NCI-H2196 (cell line): Measurements from ENCODE around the gene MYH10.

Experiments
- DNase-seq: peaks from one replicate; lab custom pipeline; 2025; ENCODE audit not compliant: unreplicated experiment; lab: John Stamatoyannopoulos, UW

Gene MYH10

GRCh38 chr17:8610558-8610957 lies 20.0 kb downstream of the MYH10 start:
- no peak for DNase-seq

DNA sequence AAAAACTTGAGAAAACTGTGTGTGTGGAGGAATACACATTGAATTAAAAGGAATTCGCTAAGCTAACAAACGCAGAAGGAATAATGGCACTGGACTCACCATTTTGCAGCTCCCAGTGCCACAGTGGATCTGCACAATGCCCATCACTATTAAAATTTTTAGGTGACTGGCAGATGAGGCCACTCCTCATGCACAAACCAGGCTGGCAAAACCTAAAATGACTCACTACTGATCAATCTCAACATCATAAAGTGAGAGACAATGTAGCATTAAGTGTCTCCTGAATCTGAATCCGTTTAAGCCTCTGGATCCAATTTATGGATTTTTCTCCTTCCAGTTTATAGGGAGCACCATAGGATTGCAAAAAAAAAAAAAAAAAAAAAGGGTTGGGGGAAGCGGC lies 20.6 kb downstream of the MYH10 start:
- DNase-seq, result no peak

DNA sequence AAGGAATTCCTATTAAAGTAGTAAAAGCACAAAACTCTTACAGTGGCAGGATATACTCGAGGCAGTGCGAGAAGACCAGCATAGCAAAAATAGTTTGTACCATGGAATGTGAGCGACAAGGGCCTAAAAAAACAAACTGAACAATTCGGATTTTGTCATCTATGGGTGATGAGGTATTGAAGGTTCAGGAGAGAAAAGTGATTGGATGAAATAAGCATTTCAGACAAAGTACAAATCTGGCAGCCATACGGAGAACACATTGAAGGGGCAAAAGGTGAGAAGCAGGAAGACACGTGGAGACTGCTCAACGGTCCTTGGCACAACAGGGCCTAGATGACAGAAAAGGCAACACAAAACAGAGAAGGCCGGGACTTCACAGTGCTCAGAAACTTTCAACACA lies 22.5 kb downstream of the MYH10 start:
- no peak for DNase-seq

DNA sequence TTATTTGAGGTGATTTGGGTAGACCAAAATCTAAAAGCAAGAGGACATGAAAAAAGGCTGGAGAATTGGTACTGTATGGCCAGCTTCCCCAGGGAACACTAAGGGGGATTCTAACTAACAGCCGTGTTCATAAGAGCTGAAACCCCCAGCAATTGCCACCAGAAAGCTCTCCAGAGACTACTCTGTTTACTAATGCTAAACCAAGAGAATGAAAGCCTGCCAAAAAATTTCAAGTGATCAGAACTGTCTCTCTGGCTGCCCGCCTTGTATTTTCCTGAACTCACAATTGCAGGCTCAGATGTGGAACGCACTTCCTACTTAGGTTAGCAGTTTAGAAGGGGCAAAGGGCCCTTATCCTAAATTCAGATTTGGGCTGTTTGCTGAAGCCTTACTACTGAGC lies 24.1 kb downstream of the MYH10 start:
- peak; percentile 3 for DNase-seq

DNA sequence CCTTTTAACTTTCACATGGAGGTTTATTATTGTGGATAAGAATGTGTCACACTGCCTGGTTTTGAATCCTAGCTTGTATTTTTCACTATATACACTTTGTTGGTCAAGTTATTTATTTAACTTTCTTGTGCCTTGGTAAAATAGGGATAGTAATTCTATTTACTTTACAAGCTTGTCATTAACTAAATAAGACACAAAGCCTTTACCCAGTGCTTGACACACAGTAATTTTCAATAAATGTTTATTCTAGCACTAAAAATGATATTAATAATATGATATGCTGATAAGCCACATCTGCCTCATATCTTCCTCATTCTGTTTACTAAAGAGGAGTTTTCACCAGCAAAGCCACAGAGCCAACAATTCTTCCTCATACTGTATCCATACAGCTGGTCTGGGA lies 27.8 kb downstream of the MYH10 start:
- DNase-seq, result no peak

DNA sequence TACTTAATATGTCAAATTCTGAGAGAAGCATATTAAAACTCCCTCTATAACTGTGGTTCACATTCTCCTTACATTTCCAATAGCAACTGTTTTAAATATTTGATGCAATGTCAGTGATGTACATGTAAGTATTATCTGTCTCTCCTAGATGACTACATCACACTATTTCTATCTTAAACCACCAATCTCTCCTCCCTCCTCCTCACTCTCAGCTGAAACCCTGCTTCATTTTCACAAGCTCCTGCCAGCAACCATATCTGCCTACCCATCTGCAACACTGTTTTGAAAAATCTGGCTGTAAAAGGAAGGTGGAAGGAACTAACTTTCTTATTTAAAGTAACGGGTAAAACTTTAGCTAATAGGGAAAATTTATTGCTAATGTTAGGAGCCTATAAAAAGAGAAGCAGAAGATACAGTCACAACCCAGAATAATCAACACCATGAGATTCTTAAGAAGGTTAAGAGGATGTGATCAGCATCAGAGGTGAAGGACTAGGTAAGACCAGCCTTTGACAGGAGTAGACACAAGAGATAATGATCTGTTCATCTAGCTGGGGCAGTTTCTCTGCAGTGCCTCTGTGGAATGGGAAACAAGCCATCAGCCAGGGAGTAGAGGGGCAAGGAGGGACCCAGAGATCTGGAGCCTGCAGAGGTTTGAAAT lies 31.0 kb downstream of the MYH10 start:
- no peak for DNase-seq

- no peak for DNase-seq
Measured at GRCh38 chr17:8598913-8599312, 31.6 kb downstream of the MYH10 start.

DNA sequence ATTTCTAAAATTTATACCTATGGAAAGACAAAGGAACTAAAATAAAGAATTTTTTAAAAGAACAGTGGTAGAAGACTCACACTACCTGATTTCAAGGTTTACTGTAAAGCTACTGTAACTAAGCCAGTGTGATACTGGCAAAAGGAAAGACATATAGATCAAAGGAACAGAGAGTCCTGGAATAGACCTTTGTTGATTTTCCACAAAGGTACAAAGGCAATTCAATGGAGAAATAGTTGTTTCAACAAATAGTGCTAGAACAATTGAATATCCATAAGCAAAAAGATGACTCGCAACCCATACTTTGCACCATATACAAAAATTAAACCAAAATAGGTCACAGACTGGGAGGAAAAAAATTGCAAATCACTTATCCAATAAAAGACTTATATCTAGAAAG lies 36.7 kb downstream of the MYH10 start:
- DNase-seq, result no peak

DNA sequence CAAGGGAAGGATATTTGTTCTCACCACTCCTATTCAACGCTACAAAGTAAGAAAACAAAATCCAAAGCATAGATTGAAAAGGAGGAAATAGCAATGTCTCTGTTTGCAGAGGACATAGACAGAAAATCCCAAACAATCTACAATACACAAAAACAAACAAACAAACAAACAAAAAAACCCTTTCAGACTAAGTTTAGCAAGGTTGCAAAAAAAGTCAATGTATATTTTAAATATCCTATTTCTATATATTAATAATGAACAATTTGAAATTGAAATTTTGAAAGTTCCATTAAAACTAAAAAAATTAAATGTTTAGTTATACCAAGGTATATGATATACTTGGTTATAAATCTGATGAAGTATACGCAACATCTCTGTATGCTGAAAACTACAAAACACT lies 37.2 kb downstream of the MYH10 start:
- no peak for DNase-seq

DNA sequence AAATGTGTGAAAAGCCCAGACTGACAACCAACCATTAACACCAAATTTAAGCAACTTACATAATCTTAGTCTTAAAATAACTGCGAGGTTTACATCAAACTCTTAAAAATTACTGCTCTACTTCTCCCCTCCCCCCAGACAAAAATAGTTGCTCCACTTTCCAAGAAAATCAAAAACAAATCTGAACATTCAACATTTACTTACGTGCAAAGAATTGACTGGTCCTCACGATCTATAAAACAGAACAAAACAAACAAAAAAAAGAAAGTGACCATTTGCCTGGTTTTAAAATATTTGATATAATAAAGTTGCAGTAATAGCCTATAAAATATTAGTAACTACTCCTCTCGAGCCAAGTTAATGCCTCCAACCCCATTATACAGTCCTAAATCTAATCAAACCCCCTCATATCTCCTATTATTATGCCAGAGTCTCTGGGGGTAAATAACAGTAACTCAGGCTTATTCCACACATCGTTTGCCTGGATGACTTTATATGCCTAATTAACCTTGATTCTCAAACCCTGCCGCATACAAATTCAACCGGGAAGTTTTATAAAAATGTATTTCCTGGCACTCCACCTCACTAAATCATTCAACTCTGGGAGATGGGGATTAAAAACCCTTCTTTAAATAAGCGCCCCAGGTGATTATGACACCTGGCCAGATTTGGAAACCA lies 41.5 kb downstream of the MYH10 start:
- no peak for DNase-seq

GRCh38 chr17:8586766-8587165 lies 43.8 kb downstream of the MYH10 start:
- DNase-seq, result no peak

GRCh38 chr17:8585911-8586310 lies 44.6 kb downstream of the MYH10 start:
- no peak for DNase-seq

- no peak for DNase-seq
Measured at GRCh38 chr17:8583954-8584353, 46.6 kb downstream of the MYH10 start.

- DNase-seq, result no peak
Measured at GRCh38 chr17:8580952-8581658, 49.4 kb downstream of the MYH10 start.

DNA sequence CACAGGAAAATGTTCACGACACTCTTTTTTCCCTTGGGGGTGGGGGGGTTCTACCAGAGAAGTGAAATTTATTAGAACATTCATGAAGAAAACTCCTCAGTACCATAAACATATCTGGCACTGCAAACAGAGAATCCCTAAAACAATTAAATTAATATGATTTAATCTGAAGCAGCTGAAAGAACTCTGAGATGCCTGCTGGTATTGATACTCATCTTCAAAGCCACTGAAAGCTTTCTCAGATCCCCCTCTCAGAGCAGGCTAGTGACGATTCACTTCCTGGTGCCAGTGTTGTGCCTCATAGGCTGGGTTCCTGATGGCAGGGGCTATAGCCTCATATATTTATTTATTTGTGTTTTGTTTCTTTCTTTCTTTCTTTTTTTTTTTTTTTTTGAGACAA lies 52.7 kb downstream of the MYH10 start:
- DNase-seq, result no peak

DNA sequence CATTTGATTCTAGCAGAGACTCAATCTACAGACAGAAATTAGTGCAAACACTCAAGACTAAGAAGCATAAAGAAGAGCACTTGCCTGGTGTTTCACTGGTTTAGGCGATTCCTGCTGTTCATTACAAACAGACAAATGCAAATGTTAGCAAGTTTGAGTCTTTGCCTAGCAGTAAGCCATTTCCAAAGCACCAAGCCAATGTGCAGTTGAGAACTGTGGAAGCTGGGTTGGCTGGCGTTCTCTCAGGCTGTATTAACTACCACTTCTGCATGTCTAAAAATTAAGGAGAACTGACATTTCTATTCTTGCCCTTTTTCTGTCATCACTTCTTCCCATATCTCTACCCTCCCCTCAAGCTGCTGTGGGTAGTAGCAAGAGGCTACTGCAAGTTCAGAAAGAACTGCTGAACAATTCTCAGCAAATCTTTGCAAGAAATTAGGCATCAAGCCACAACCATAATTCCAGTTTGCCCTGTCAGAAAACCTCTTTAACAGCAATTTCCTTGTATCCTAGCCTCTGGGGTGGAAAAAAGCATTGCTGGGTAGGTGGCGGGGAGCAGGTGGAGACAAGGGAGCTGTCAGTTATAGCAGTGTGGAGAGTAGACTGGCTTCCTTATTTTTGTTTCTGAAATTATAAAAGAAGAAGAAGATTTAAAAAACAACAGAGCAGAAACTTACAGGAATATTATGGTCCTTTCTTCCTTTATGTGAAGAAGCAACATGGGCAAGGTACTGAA lies 53.8 kb downstream of the MYH10 start:
- no peak for DNase-seq

DNA sequence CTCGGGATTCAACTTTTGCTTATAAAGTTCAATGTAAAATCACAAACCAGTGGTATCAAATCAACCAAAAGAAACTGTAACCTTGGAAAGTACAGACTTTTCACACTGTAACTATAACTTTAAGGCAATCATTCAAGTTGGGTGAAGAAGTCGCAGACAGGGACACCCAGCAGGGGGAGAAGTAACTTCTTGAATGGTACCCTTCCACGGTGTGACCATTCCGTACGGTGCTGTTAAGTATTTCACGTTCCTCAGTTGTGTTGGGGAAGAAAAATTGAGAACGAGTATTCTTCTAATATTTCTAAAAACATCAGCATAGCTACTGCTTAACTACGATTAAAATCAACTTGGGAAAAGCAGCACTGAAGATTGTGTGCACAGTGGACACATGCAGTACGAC lies 55.8 kb downstream of the MYH10 start:
- DNase-seq, result no peak

DNA sequence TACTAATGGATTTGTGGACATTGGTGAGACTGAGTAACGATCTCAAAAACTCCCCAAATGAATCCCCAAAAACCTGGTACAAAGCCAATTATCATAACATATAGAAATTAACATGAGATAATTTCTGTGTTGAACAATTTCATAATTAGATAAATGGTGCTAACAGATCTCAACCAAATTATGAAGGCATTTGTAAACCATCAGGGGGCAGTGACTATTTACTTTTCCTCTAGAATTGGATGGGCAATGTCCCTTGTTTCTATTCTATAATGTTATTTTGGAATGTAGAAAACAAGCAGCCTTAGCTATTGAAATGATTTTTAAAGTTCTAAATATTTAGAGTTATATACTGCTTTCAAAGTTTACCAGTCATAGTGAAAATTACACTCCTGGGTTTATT lies 57.8 kb downstream of the MYH10 start:
- DNase-seq, result no peak

GRCh38 chr17:8563981-8564602 lies 66.4 kb downstream of the MYH10 start:
- no peak for DNase-seq

- no peak for DNase-seq
Measured at GRCh38 chr17:8563024-8563776, 67.3 kb downstream of the MYH10 start.

- DNase-seq, result no peak
Measured at GRCh38 chr17:8558144-8558543, 72.4 kb downstream of the MYH10 start.
